Lower leg skin (tissue), 4 donors: Measurements from ENCODE around the gene TPP1. TPM values are rescaled to one million over a fixed set of nuclear protein-coding genes. Genes with fewer than 3 reads are reported as not detected.

ENCODE experiments used
- DNase-seq, 2 donors: peaks; one replicate each; pipeline ENCODE4 v3.0.0-alpha.2; 2019; ENCODE audit warnings: low spot score in 2 of 2
- H3K4me3 ChIP-seq: fragments of 200-600 bp; sonication (generic); 2 replicates; pipeline ENCODE4 v1.5.1; 2017; ENCODE audit warnings: mild to moderate bottlenecking, low read depth; ENCODE audit not compliant: poor library complexity, severe bottlenecking
- CTCF ChIP-seq, 3 donors: fragments of 450-650 bp; IDR thresholded peaks; one replicate each; pipeline ENCODE4 v1.5.1; 2016; ENCODE audit warnings: antibody characterized with exemption in 3 of 3, mild to moderate bottlenecking in 3 of 3, moderate library complexity in 2 of 3
- POLR2A ChIP-seq, 2 donors: fragments of 450-650 bp; IDR thresholded peaks; one replicate each; pipeline ENCODE4 v1.6.1; 2016 to 2017; ENCODE audit warnings: antibody characterized with exemption in 2 of 2, mild to moderate bottlenecking in 1 of 2, moderate library complexity in 1 of 2
- WGBS, 2 donors: methylation state at CpG; one replicate each; pipeline ENCODE4 v1.1.5; 2018; 5-methylcytosine and 5-hydroxymethylcytosine counted together
- intact Hi-C: fragments of 100-400 bp; cut with DNase I; formaldehyde crosslinking; loops from one replicate; pipeline ENCODE4 v1.15.0; 2023; ENCODE audit warnings: low total_unique reads
- total RNA-seq, 4 donors: library from RNA; depleted of rRNA; stranded (reverse); fragments of >200 nt; gene quantifications; one replicate each; pipeline ENCODE4 v1.1.0, GENCODE V29; 2016

TPP1 gene
- total RNA-seq, 4 donors from 2014 or later, result 49.6 to 65.3 (median 57.9) TPM

- 59 to 60% methylated on average over 12 of the region's 12 CpGs for WGBS, 2 donors
These were observed 26.8 kb upstream of the TPP1 start for GRCh38 chr11:6646071-6646470.

GRCh38 chr11:6642957-6643356 is 23.7 kb upstream of the TPP1 start:
- H3K4me3 ChIP-seq, result no peak overlapping the region
- 85 to 89% methylated on average over 7 of the region's 7 CpGs for WGBS, 2 donors
- intact Hi-C loops, result no loop called here
- TF ChIP-seq CTCF (IDR thresholded peaks at IDR 0.05) (no peak), POLR2A (IDR thresholded peaks at IDR 0.05) (no peak)
- no peak for DNase-seq

More at GRCh38 chr11:6646071-6646470, 26.8 kb upstream of the TPP1 start:
- intact Hi-C loops, result no loop called here
- H3K4me3 ChIP-seq, result no peak overlapping the region
- peak in 1 of 2 donors; percentile 87 for DNase-seq
- TF ChIP-seq POLR2A (IDR thresholded peaks at IDR 0.05) (no peak), CTCF (IDR thresholded peaks at IDR 0.05) (no peak)

GRCh38 chr11:6640985-6641701 is 21.9 kb upstream of the TPP1 start:
- 93 to 96% methylated on average over 20 to 25 of the region's 26 CpGs for WGBS, 2 donors
- H3K4me3 ChIP-seq, result no peak overlapping the region
- DNase-seq, result no peak
- intact Hi-C loops, result no loop called here
- TF ChIP-seq POLR2A (IDR thresholded peaks at IDR 0.05) (no peak), CTCF (IDR thresholded peaks at IDR 0.05) (no peak)

- no peak overlapping the region for H3K4me3 ChIP-seq
- DNase-seq, result no peak
- intact Hi-C loops, result no loop called here
- TF ChIP-seq POLR2A (IDR thresholded peaks at IDR 0.05) (no peak), CTCF (IDR thresholded peaks at IDR 0.05) (no peak)
- 96 to 97% methylated on average over 23 to 35 of the region's 36 CpGs for WGBS, 2 donors
These were observed 21.1 kb upstream of the TPP1 start for GRCh38 chr11:6640036-6640984.

- H3K4me3 ChIP-seq, result no peak overlapping the region
- no peak for TF ChIP-seq POLR2A (IDR thresholded peaks at IDR 0.05)
- TF ChIP-seq CTCF (IDR thresholded peaks at IDR 0.05), result no peak
- WGBS, 2 donors, result 80 to 83% methylated on average over 4 of the region's 4 CpGs
- intact Hi-C loops, result no loop called here
- no peak for DNase-seq
These were observed 19.2 kb upstream of the TPP1 start for GRCh38 chr11:6638429-6638828.
